Left ventricle myocardium inferior (tissue), 1 donor: ENCODE data around the gene GABBR2. TPM values are rescaled to one million over a fixed set of nuclear protein-coding genes. Genes with fewer than 3 reads are reported as not detected.

Experiments used
- DNase-seq: peaks from one replicate; pipeline ENCODE4 v3.0.0-alpha.2; 2020
- H3K27ac ChIP-seq: fragments of 200-600 bp; replicated peaks from 2 replicates; pipeline ENCODE4 v1.8.0; 2021
- H3K27me3 ChIP-seq: fragments of 200-600 bp; 2 replicates; pipeline ENCODE4 v1.8.0; 2021; ENCODE audit warnings: low read depth
- H3K36me3 ChIP-seq: fragments of 200-600 bp; 2 replicates; pipeline ENCODE4 v1.8.0; 2021
- H3K4me1 ChIP-seq: fragments of 200-600 bp; 2 replicates; pipeline ENCODE4 v1.8.0; 2021
- H3K4me3 ChIP-seq: fragments of 200-600 bp; 2 replicates; pipeline ENCODE4 v1.8.0; 2021; ENCODE audit warnings: mild to moderate bottlenecking, moderate library complexity
- H3K9me3 ChIP-seq: fragments of 200-600 bp; replicated peaks from 2 replicates; pipeline ENCODE4 v1.8.0; 2021
- intact Hi-C: fragments of 100-400 bp; cut with micrococcal nuclease; formaldehyde crosslinking; loops from one replicate; pipeline ENCODE4 v1.11.0; 2022
- total RNA-seq: library from RNA; stranded (reverse); fragmentation: NEBNext Ultra II Directional; extraction: Animal tissue kit (Norgen Biotek cat#: 25700); gene quantifications from one replicate; pipeline ENCODE4 v1.2.1, GENCODE V29; 2021
- TF ChIP-seq, protein P1 (sequence below): fragments of 200-600 bp; IDR thresholded peaks from 2 replicates; pipeline ENCODE4 v1.8.0; 2021; ENCODE audit warnings: antibody characterized with exemption, mild to moderate bottlenecking, borderline replicate concordance
- donor health status: DM: no; HTN: yes; CAD: no; lungs with severe emphysema.

GABBR2 gene
- total RNA-seq, 1 donor from 2014 or later = 1.1 TPM

DNA sequence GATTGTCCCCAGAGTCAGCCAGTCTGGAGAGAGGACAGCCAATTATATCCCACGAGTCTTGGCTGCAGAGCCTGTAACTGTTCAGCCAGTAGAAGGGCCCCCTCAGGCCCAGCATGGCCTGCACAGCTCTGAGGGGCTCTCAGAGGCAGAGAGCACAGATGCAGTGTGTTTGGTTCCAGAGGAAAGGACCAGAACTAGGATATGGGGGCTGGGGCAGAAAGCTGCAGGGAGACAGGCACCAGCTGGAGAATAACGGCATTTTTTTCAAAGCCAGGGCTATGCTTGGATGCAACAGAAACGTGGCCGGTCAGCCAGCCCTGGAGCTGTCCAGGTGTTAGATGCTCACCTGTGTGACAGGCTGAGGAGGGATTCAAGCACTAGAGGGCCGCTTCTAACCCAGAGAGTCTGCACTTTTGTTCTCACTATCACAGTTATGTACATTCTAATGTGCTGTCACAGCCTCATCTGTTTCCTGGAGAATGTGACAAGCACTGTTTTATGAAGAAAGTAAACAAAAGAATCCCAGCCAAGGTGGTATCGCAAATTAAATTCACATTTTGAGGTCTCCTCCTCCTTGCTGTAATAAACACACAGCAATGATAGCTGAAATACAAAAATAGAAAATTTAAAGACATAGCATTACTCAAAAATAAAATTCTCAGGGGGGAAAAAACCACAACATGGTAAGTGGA lies 96.5 kb downstream of the GABBR2 start:
- DNase-seq = no peak
- TF ChIP-seq, protein P1, sequence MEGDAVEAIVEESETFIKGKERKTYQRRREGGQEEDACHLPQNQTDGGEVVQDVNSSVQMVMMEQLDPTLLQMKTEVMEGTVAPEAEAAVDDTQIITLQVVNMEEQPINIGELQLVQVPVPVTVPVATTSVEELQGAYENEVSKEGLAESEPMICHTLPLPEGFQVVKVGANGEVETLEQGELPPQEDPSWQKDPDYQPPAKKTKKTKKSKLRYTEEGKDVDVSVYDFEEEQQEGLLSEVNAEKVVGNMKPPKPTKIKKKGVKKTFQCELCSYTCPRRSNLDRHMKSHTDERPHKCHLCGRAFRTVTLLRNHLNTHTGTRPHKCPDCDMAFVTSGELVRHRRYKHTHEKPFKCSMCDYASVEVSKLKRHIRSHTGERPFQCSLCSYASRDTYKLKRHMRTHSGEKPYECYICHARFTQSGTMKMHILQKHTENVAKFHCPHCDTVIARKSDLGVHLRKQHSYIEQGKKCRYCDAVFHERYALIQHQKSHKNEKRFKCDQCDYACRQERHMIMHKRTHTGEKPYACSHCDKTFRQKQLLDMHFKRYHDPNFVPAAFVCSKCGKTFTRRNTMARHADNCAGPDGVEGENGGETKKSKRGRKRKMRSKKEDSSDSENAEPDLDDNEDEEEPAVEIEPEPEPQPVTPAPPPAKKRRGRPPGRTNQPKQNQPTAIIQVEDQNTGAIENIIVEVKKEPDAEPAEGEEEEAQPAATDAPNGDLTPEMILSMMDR = no peak
- H3K4me1 ChIP-seq = no peaks in the 10 kb centered on the region
- no peak overlapping the region for H3K4me3 ChIP-seq
- intact Hi-C loops = no loop called here
- no peak overlapping the region for H3K27ac ChIP-seq
- no peaks in the 10 kb centered on the region for H3K9me3 ChIP-seq
- peaks cover 41% of the 10 kb centered on the region for H3K27me3 ChIP-seq
- no peaks in the 10 kb centered on the region for H3K36me3 ChIP-seq

DNA sequence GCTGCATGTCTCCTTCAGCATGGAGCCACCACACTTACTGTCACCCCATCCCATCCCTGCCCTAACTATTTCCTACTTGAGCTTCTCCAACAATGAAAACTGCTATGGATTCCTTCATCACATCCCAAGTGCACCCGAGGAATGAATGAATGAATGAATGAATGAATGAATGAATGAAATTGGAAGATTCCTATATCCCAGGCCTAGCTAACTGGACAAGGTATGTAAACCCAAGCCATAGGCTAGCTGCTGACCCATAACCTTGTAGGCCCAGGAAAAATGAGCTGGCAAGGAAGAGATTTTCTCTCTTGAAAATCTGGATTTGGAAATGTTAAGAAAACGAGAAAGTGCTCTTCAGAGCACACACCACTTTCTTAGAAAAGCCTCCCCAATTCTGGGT lies 97.4 kb downstream of the GABBR2 start:
- TF ChIP-seq, protein P1 = no peak
- H3K36me3 ChIP-seq = no peaks in the 10 kb centered on the region
- H3K27me3 ChIP-seq = peaks cover 32% of the 10 kb centered on the region
- DNase-seq = no peak
- H3K4me1 ChIP-seq = no peaks in the 10 kb centered on the region
- H3K4me3 ChIP-seq = no peak overlapping the region
- H3K9me3 ChIP-seq = no peaks in the 10 kb centered on the region
- no peak overlapping the region for H3K27ac ChIP-seq
- intact Hi-C loops = no loop called here

DNA sequence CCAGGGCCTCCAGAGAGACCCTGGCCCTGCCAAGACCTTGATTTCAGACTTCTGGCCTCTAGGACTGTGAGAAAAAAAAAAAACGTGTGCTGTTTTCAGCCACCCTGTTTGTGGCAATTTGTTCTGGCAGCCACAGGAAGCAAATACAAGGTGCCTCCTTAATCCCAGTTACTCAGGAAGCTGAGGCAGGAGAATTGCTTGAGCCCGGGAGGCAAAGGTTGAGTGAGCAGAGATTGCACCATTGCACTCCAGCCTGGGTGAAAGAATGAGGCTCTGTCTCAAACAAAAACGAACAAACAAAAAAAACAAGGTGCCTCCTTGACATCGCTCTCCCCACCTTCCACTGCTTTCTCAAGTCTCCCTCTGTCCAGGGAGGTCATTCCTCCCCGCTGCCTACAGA lies 98.0 kb downstream of the GABBR2 start:
- H3K4me1 ChIP-seq = no peaks in the 10 kb centered on the region
- H3K27me3 ChIP-seq = peaks cover 26% of the 10 kb centered on the region
- TF ChIP-seq, protein P1 = no peak
- DNase-seq = no peak
- H3K27ac ChIP-seq = no peak overlapping the region
- intact Hi-C loops = no loop called here
- no peaks in the 10 kb centered on the region for H3K36me3 ChIP-seq
- H3K9me3 ChIP-seq = no peaks in the 10 kb centered on the region
- H3K4me3 ChIP-seq = no peak overlapping the region

DNA sequence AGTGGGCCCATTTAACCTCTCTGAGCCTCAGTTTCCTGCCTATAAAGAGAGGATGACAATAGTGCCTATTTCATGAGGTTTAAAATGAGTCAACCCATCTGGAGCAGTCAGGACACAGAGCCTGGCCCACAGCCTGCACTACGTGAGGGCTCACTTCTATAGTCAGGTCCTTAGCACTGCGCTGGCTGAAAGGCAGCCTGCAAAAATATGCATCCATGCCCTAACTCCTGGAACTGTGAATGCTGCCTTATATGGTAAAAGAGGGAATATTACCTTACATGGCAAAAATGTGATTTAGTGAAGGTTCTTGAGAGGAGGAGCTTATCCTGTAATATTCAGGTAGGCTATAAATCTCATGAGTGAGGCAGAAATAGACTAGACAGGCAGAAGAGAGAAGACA lies 98.5 kb downstream of the GABBR2 start:
- DNase-seq = no peak
- Histone ChIP-seq H3K27ac (no peak overlapping the region), H3K4me3 (no peak overlapping the region), H3K4me1 (no peaks in the 10 kb centered on the region), H3K27me3 (peaks cover 21% of the 10 kb centered on the region), H3K36me3 (no peaks in the 10 kb centered on the region), H3K9me3 (no peaks in the 10 kb centered on the region)
- TF ChIP-seq, protein P1 = no peak
- intact Hi-C loops = no loop called here

DNA sequence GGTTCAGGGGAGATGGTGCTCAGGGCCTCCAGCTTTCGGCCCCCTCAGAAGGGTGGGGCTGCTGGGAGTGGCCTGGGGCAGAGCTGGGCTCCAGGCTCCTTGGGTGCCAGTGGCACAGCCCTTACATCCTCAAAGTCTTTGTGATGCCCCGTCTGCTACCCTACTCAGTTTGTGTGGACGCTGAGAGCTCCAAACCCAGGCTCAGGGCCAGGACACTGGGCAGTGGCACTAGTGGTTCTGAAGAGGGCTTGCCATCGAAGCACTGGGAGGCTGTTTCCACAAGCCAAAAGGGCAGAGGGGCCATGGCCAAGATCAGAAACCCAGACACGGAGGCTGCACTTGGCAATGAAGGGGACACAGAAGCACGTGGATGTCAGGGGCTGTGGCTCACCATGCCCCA lies 99.1 kb downstream of the GABBR2 start:
- no peaks in the 10 kb centered on the region for H3K36me3 ChIP-seq
- H3K4me3 ChIP-seq = no peak overlapping the region
- no peaks in the 10 kb centered on the region for H3K9me3 ChIP-seq
- DNase-seq = no peak
- peaks cover 15% of the 10 kb centered on the region for H3K27me3 ChIP-seq
- intact Hi-C loops = no loop called here
- no peak overlapping the region for H3K27ac ChIP-seq
- TF ChIP-seq, protein P1 = no peak
- H3K4me1 ChIP-seq = no peaks in the 10 kb centered on the region

DNA sequence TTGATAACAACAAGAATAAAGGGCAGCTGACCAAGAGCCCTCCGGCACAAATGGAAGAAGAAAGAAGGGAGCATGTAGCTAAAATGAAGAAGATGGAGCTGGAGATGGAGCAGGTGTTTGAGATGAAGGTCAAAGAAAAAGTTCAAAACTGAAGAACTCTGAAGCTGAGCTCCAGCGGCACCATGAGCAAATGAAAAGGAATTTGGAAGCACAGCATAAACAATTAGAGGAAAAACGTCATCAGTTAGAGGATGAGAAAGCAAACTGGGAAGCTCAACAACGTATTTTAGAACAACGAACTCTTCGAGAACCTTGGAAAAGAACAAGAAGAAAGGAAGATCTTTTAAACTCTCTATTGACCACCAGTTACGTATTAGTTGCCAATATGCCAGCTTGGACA lies 100.9 kb downstream of the GABBR2 start:
- Histone ChIP-seq H3K9me3 (no peaks in the 10 kb centered on the region), H3K27me3 (peaks cover 10% of the 10 kb centered on the region), H3K27ac (peak overlapping the region; percentile 37), H3K4me1 (peaks cover 11% of the 10 kb centered on the region), H3K4me3 (no peak overlapping the region), H3K36me3 (no peaks in the 10 kb centered on the region)
- TF ChIP-seq, protein P1 = no peak
- intact Hi-C loops = no loop called here
- DNase-seq = no peak
